ENCODE results near the gene LEMD2. TPM values are rescaled to one million over a fixed set of nuclear protein-coding genes. Genes with fewer than 3 reads are reported as not detected.

Gene LEMD2
- total RNA-seq, 1 experiment from 2014 or later: 62.9 TPM

- H3K27me3 Mint-ChIP-seq (ENCODE audit: low read depth): no peaks in the 10 kb centered on the region; the same call in 1 of the 2 replicates
- CTCF ChIA-PET: interaction anchor here (0.6 to 6.2 kb wide), 6 partner anchors 14 to 169 kb away, joined by 3 to 86 read pairs (median 5); partner anchors contain the start of gene UQCC2
- DNase-seq (ENCODE audit: low spot score) (no peak), ATAC-seq (no peak)
- POLR2A ChIA-PET: no interaction called here
- peaks cover 4% of the 10 kb centered on the region for H3K36me3 Mint-ChIP-seq
- peaks cover 23% of the 10 kb centered on the region for H3K4me1 Mint-ChIP-seq
- H3K9me3 Mint-ChIP-seq: peaks cover 10% of the 10 kb centered on the region
- TF ChIP-seq FOXJ3 (CRISPR knock-in tag; IDR thresholded peaks at IDR 0.05; ENCODE audit: borderline replicate concordance) (no peak), ZNF219 (CRISPR knock-in tag; IDR thresholded peaks at IDR 0.05; ENCODE audit: borderline replicate concordance) (no peak), SOX15 (CRISPR knock-in tag; IDR thresholded peaks at IDR 0.05) (no peak), IRF2 (CRISPR knock-in tag; IDR thresholded peaks at IDR 0.05; ENCODE audit: borderline replicate concordance, low read depth) (no peak), MXD4 (CRISPR knock-in tag; IDR thresholded peaks at IDR 0.05; ENCODE audit: borderline replicate concordance) (no peak), ZNF121 (CRISPR knock-in tag; IDR thresholded peaks at IDR 0.05) (no peak), ELF4 (CRISPR knock-in tag; IDR thresholded peaks at IDR 0.05; ENCODE audit: low read depth) (no peak), ZNF416 (CRISPR knock-in tag; IDR thresholded peaks at IDR 0.05) (no peak), EMX1 (CRISPR knock-in tag; IDR thresholded peaks at IDR 0.05) (no peak), KAT7 (CRISPR knock-in tag; IDR thresholded peaks at IDR 0.05; ENCODE audit: borderline replicate concordance) (no peak), GRHL2 (CRISPR knock-in tag; IDR thresholded peaks at IDR 0.05; ENCODE audit: insufficient replicate concordance, severe bottlenecking) (no peak), GTF2I (CRISPR knock-in tag; conservative IDR thresholded peaks at IDR 0.05) (no peak)
- H3K27ac Mint-ChIP-seq: no peak overlapping the region
- no peak overlapping the region for H3K4me3 Mint-ChIP-seq
Measured at GRCh38 chr6:33766921-33767907, 21.7 kb downstream of the LEMD2 start.

GRCh38 chr6:33765368-33765767 lies 23.6 kb downstream of the LEMD2 start:
- H3K4me1 Mint-ChIP-seq: peaks cover 9% of the 10 kb centered on the region
- H3K36me3 Mint-ChIP-seq: no peaks in the 10 kb centered on the region
- no peak for ATAC-seq
- H3K27ac Mint-ChIP-seq: no peak overlapping the region; the same call in 1 of the 2 replicates
- CTCF ChIA-PET: no interaction called here
- DNase-seq (ENCODE audit: low spot score): no peak
- POLR2A ChIA-PET: no interaction called here
- peaks cover 10% of the 10 kb centered on the region for H3K9me3 Mint-ChIP-seq
- H3K4me3 Mint-ChIP-seq: no peak overlapping the region
- H3K27me3 Mint-ChIP-seq (ENCODE audit: low read depth): no peaks in the 10 kb centered on the region; the same call in 1 of the 2 replicates
- TF ChIP-seq GTF2I (CRISPR knock-in tag; conservative IDR thresholded peaks at IDR 0.05): no peak
- TF ChIP-seq, protein P1, sequence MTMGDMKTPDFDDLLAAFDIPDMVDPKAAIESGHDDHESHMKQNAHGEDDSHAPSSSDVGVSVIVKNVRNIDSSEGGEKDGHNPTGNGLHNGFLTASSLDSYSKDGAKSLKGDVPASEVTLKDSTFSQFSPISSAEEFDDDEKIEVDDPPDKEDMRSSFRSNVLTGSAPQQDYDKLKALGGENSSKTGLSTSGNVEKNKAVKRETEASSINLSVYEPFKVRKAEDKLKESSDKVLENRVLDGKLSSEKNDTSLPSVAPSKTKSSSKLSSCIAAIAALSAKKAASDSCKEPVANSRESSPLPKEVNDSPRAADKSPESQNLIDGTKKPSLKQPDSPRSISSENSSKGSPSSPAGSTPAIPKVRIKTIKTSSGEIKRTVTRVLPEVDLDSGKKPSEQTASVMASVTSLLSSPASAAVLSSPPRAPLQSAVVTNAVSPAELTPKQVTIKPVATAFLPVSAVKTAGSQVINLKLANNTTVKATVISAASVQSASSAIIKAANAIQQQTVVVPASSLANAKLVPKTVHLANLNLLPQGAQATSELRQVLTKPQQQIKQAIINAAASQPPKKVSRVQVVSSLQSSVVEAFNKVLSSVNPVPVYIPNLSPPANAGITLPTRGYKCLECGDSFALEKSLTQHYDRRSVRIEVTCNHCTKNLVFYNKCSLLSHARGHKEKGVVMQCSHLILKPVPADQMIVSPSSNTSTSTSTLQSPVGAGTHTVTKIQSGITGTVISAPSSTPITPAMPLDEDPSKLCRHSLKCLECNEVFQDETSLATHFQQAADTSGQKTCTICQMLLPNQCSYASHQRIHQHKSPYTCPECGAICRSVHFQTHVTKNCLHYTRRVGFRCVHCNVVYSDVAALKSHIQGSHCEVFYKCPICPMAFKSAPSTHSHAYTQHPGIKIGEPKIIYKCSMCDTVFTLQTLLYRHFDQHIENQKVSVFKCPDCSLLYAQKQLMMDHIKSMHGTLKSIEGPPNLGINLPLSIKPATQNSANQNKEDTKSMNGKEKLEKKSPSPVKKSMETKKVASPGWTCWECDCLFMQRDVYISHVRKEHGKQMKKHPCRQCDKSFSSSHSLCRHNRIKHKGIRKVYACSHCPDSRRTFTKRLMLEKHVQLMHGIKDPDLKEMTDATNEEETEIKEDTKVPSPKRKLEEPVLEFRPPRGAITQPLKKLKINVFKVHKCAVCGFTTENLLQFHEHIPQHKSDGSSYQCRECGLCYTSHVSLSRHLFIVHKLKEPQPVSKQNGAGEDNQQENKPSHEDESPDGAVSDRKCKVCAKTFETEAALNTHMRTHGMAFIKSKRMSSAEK (CRISPR knock-in tag; IDR thresholded peaks at IDR 0.05; ENCODE audit: borderline replicate concordance): no peak
- no peak for TF ChIP-seq TCF7 (CRISPR knock-in tag; IDR thresholded peaks at IDR 0.05; ENCODE audit: low read depth)
- TF ChIP-seq SP1 (CRISPR knock-in tag; conservative IDR thresholded peaks at IDR 0.05): no peak
- no peak for TF ChIP-seq TP53 (CRISPR knock-in tag; IDR thresholded peaks at IDR 0.05)
- TF ChIP-seq ZNF138 (CRISPR knock-in tag; conservative IDR thresholded peaks at IDR 0.05): no peak
- TF ChIP-seq ZNF396 (CRISPR knock-in tag; IDR thresholded peaks at IDR 0.05; ENCODE audit: borderline replicate concordance): no peak
- no peak for TF ChIP-seq RORB (CRISPR knock-in tag; IDR thresholded peaks at IDR 0.05)
- TF ChIP-seq, protein P2, sequence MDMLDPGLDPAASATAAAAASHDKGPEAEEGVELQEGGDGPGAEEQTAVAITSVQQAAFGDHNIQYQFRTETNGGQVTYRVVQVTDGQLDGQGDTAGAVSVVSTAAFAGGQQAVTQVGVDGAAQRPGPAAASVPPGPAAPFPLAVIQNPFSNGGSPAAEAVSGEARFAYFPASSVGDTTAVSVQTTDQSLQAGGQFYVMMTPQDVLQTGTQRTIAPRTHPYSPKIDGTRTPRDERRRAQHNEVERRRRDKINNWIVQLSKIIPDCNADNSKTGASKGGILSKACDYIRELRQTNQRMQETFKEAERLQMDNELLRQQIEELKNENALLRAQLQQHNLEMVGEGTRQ (CRISPR knock-in tag; IDR thresholded peaks at IDR 0.05): no peak
- no peak for TF ChIP-seq CTCF (IDR thresholded peaks at IDR 0.05)
- no peak for TF ChIP-seq CREB1 (CRISPR knock-in tag; IDR thresholded peaks at IDR 0.05)
- no peak for TF ChIP-seq OVOL2 (CRISPR knock-in tag; IDR thresholded peaks at IDR 0.05; ENCODE audit: borderline replicate concordance)
- no peak for TF ChIP-seq FOXK1 (CRISPR knock-in tag; IDR thresholded peaks at IDR 0.05)
- TF ChIP-seq ZNF317 (CRISPR knock-in tag; IDR thresholded peaks at IDR 0.05; ENCODE audit: borderline replicate concordance, low read depth): no peak

Data from WTC11 (cell line).